ENCODE measurements around the gene MARK4.

MARK4 gene

GRCh38 chr19:45340232-45340898, 89.3 kb downstream of the MARK4 start, which contains the start of gene KLC3:
Gene KLC3, plus strand, starts transcription at chr19:45340750. Its CDS starts 4,792 bp downstream, at chr19:45345542.
- DNase-seq (ENCODE audit: low spot score): no peak

GRCh38 chr19:45340899-45341453, 89.9 kb downstream of the MARK4 start:
- DNase-seq (ENCODE audit: low spot score): no peak

- DNase-seq (ENCODE audit: low spot score): no peak
Observed at GRCh38 chr19:45342911-45343310, 91.8 kb downstream of the MARK4 start.

- no peak for DNase-seq (ENCODE audit: low spot score)
Observed at GRCh38 chr19:45344621-45345505, 93.8 kb downstream of the MARK4 start.

- no peak for DNase-seq (ENCODE audit: low spot score)
Observed at GRCh38 chr19:45345506-45345860, 94.4 kb downstream of the MARK4 start.

- no peak for DNase-seq (ENCODE audit: low spot score)
Observed at GRCh38 chr19:45346449-45346848, 95.4 kb downstream of the MARK4 start.

- no peak for DNase-seq (ENCODE audit: low spot score)
Observed at GRCh38 chr19:45347570-45348366, 96.7 kb downstream of the MARK4 start.

- DNase-seq (ENCODE audit: low spot score): no peak
Observed at GRCh38 chr19:45348367-45349125, 97.5 kb downstream of the MARK4 start.

- DNase-seq (ENCODE audit: low spot score): no peak
Observed at GRCh38 chr19:45349126-45349415, 98.0 kb downstream of the MARK4 start.

GRCh38 chr19:45349430-45349941, 98.4 kb downstream of the MARK4 start:
- no peak for DNase-seq (ENCODE audit: low spot score)

GRCh38 chr19:45350477-45351058, 99.5 kb downstream of the MARK4 start:
- DNase-seq (ENCODE audit: low spot score): no peak

GRCh38 chr19:45351401-45351952, 100.4 kb downstream of the MARK4 start:
- DNase-seq (ENCODE audit: low spot score): no peak

GRCh38 chr19:45352062-45352461, 101.0 kb downstream of the MARK4 start:
- DNase-seq (ENCODE audit: low spot score): no peak

GRCh38 chr19:45352471-45352870, 101.4 kb downstream of the MARK4 start:
- no peak for DNase-seq (ENCODE audit: low spot score)

- no peak for DNase-seq (ENCODE audit: low spot score)
Observed at GRCh38 chr19:45352914-45353796, 102.1 kb downstream of the MARK4 start.

GRCh38 chr19:45354241-45354842, 103.3 kb downstream of the MARK4 start:
- DNase-seq (ENCODE audit: low spot score): no peak
